22Rv1 (cell line): ENCODE data around the gene ZMYND10.

Experiments
- H3K27ac ChIP-seq: fragments of 450-650 bp; 2 replicates; pipeline ENCODE4 v1.5.1; 2017
- ZFX ChIP-seq: fragments of 450-650 bp; IDR thresholded peaks from 2 replicates; pipeline ENCODE4 v1.6.1; 2017; ENCODE audit warnings: antibody characterized with exemption, borderline replicate concordance
- TF ChIP-seq, protein P1 (sequence below): fragments of 450-650 bp; IDR thresholded peaks from 2 replicates; pipeline ENCODE4 v1.5.1; 2017; ENCODE audit warnings: mild to moderate bottlenecking

ZMYND10 gene

DNA sequence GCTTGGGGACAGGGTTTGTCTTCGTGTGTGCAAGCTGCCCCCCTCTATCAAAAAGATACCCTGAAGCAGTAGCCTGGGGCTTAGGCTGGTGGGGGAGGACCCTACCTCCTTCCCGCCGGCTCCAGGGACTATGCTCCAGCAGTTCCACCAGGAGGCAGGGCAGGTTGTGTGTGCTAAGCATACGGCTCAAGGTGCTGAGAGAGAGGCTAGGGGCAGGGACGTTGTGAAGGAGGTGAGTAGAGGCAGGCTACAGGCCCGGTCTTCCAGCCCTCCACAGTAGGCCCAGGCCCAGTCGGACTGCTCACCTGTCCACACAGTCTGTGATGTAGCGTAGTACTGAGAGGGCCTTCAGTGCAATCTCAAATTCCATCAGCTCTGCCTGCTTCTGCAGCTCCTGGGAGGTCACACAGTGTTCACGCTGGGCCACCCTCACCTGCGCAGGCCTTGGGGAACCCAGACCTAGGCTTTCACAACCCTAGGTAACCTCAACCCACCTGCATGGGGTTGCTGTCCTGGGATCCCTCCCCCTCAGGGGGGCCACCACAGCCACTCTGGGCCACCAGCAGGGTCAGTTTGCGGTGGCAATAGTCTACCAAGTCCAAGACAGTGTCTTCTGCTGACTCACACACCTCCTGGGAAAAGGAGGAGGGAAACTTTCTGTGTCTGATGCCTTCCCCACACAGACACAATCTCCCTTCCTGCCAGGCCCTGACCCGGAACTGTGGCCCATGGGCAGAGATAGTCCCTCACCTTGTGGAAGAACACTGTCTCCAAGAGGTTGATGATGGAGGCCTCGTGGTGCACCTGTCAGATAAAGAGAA is 2.5 kb downstream of the ZMYND10 start:
- TF ChIP-seq, protein P1, sequence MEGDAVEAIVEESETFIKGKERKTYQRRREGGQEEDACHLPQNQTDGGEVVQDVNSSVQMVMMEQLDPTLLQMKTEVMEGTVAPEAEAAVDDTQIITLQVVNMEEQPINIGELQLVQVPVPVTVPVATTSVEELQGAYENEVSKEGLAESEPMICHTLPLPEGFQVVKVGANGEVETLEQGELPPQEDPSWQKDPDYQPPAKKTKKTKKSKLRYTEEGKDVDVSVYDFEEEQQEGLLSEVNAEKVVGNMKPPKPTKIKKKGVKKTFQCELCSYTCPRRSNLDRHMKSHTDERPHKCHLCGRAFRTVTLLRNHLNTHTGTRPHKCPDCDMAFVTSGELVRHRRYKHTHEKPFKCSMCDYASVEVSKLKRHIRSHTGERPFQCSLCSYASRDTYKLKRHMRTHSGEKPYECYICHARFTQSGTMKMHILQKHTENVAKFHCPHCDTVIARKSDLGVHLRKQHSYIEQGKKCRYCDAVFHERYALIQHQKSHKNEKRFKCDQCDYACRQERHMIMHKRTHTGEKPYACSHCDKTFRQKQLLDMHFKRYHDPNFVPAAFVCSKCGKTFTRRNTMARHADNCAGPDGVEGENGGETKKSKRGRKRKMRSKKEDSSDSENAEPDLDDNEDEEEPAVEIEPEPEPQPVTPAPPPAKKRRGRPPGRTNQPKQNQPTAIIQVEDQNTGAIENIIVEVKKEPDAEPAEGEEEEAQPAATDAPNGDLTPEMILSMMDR: no peak
- TF ChIP-seq ZFX: no peak
- no peak overlapping the region for H3K27ac ChIP-seq

DNA sequence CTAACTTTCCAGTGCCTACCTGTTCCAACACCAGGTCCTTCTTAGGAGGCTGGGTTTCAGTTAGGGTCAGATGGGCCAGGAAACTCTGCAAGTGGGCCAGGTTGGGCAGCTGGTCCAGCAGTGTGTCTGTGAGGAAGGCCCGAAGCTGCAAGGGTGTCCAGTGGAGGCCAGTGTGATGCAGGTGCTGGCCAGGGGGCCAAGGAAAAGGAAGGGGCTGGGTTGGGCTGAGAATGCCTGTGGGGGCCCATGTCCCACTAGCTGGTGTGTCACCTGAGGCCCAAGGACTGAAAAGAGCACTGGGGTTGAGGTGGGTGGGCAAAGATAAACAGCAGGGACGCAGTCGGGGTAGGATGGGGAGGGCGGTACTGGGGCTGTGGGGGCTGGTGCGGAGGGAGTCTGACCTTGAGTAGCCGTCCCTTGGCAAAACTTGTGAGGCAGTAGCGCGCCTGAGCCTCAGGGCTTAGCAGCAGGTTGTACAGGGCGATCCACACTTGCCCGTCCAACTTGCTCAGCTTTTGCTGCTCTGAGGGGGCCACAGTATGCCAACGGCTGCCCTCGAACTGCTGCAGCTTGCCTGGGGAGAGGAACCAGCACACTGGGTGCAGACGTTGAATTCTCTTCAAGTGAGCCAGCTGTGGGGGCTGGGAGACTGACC is 3.4 kb downstream of the ZMYND10 start:
- TF ChIP-seq ZFX: no peak
- TF ChIP-seq, protein P1: no peak
- no peak overlapping the region for H3K27ac ChIP-seq

DNA sequence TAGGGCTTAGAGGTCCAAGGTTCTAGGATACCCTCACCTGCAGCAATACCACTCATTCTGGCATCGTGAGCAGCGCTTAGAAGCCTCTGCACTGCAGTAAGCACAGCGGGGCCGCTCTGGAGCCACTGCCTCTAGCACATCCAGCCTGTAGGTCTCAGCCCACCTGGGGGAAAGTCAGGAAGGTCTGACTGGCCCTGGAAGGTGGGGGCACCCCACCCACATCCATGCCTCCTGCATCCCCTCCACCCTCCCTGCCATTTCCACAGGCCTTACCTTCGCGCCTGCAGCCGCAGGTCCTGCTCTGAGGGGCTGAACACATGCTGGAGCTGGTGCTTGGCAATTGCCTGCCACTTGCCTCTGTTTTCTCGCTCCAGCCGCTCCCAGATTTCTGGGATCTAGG is 4.0 kb downstream of the ZMYND10 start:
- TF ChIP-seq, protein P1: no peak
- no peak for TF ChIP-seq ZFX
- H3K27ac ChIP-seq: no peak overlapping the region

DNA sequence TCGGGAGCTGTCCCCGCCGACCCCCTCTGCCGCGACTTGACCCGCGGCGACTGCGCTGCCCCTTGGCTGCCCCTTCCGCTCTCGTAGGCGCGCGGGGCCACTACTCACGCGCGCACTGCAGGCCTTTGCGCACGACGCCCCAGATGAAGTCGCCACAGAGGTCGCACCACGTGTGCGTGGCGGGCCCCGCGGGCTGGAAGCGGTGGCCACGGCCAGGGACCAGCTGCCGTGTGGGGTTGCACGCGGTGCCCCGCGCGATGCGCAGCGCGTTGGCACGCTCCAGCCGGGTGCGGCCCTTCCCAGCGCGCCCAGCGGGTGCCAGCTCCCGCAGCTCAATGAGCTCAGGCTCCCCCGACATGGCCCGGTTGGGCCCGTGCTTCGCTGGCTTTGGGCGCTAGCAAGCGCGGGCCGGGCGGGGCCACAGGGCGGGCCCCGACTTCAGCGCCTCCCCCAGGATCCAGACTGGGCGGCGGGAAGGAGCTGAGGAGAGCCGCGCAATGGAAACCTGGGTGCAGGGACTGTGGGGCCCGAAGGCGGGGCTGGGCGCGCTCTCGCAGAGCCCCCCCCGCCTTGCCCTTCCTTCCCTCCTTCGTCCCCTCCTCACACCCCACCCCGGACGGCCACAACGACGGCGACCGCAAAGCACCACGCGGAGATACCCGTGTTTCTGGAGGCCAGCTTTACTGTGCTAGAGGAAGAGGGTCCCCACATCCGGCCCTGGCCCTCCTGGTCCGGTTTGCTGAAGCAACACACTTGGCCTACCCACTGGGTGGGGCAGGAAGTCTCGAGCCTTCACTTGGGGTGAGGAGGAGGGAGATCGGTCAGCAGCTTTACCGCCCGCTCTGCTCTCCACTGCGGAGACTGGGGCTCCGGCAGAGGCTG is 4.8 kb downstream of the ZMYND10 start, which contains the start of gene RASSF1:
Gene RASSF1 (minus strand): TSS at position 389 of the 882 bp plus-strand sequence. CDS start 31 bp downstream, at position 358.
- no peak within 1 kb of the TSS for H3K27ac ChIP-seq

DNA sequence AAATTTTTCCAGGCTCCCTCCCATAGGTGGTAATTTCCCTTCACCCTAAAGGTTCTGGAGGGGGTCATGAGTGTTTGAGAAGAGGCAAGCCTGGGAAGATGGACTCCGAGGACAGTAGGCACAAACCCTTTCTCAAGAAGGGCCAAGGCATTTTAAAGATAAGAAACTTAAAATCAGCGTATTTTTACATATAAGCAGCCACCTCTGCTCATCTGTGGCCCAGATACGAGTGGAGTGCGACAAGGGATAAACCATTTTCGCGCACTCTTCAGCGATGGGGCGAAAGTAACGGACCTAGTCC is 5.4 kb downstream of the ZMYND10 start:
- TF ChIP-seq, protein P1: no peak
- no peak for TF ChIP-seq ZFX
- no peak overlapping the region for H3K27ac ChIP-seq

More for the DNA sequence above, 4.8 kb downstream of the ZMYND10 start, which contains the start of gene RASSF1:
- no peak for TF ChIP-seq ZFX
- TF ChIP-seq, protein P1: no peak

DNA sequence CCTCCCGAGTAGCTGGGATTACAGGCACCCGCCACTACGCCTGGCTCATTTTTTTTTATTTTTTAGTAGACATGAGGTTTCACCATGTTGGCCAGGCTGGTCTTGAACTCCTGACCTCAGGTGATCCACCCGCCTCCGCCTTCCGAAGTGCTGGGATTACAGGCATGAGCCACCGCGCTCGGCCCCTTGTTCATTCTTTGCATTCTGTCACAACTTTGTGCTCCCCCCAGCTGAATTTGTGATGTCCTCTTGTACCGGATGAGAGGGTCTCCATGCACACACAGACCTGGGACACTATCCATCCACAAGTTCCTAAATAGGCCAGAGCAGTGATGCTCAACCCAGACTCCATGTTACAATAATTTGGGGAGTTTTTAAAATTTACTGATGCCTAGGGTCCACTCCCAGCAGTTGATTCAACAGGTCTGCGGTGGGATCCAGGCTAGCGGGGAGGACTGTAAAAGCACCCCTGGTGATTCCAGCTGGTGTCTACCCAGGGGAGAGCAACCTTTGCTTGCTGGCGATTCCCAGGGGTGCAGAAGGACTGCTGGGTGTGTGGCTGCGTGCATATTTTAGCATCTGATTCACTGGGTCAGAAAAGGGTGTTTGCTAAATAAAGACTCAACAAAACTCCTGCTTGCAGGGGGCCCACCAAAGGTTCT is 5.9 kb downstream of the ZMYND10 start:
- H3K27ac ChIP-seq: no peak overlapping the region
- TF ChIP-seq ZFX: no peak
- TF ChIP-seq, protein P1: no peak
